Body of pancreas (tissue), 4 donors: ENCODE measurements around the gene PYGM. TPM values are rescaled to one million over a fixed set of nuclear protein-coding genes. Genes with fewer than 3 reads are reported as not detected.

Source experiments
- ATAC-seq: fragments of 150-250 bp; one replicate; pipeline ENCODE4 v1.9.1; 2016
- DNase-seq, 4 donors: peaks; one replicate each; pipeline ENCODE4 v3.0.0-alpha.2; 2019
- H3K27ac ChIP-seq, 4 donors: fragments of 200-600 bp; sonication (generic); 1 replicate in 3 of 4; 2 replicates in 1 of 4; pipeline versions ENCODE4 v1.5.1 to v1.6.1; 2016 to 2019; ENCODE audit warnings: mild to moderate bottlenecking in 1 of 4, mixed read lengths in 1 of 4, moderate library complexity in 1 of 4
- H3K27me3 ChIP-seq, 2 donors: fragments of 200-600 bp; sonication (generic); one replicate each; pipeline ENCODE4 v1.6.0; 2016; ENCODE audit warnings: mild to moderate bottlenecking in 1 of 2
- H3K36me3 ChIP-seq, 2 donors: fragments of 200-600 bp; sonication (generic); replicated peaks in 1 of 2; 2 replicates each; pipeline ENCODE4 v1.5.1; 2016; ENCODE audit warnings: low read depth in 2 of 2; ENCODE audit not compliant: insufficient read depth in 1 of 2
- H3K4me1 ChIP-seq: fragments of 200-600 bp; sonication (generic); one replicate; pipeline ENCODE4 v1.6.0; 2016
- H3K4me3 ChIP-seq, 2 donors: fragments of 200-600 bp; sonication (generic); 1 replicate in 1 of 2; 2 replicates in 1 of 2; pipeline ENCODE4 v1.5.1; 2016 to 2019
- H3K9me3 ChIP-seq, 3 donors: fragments of 200-600 bp; sonication (generic); 1 replicate in 2 of 3; 2 replicates in 1 of 3; pipeline ENCODE4 v1.5.1; 2016
- POLR2A ChIP-seq, 3 donors: fragments of 450-650 bp; IDR thresholded peaks; one replicate each; pipeline ENCODE4 v1.6.1; 2016; ENCODE audit warnings: antibody characterized with exemption in 3 of 3, mild to moderate bottlenecking in 2 of 3
- WGBS, 2 donors: methylation state at CpG; one replicate each; pipeline ENCODE4 v1.1.5; 2017; 5-methylcytosine and 5-hydroxymethylcytosine counted together
- intact Hi-C: fragments of 100-400 bp; cut with DNase I; formaldehyde crosslinking; loops from one replicate; pipeline ENCODE4 v1.15.1; 2023
- total RNA-seq, 2 donors: library from RNA; depleted of rRNA; stranded (reverse); fragments of >200 nt; gene quantifications; one replicate each; pipeline ENCODE4 v1.1.0, GENCODE V29; 2016
- TF ChIP-seq, protein P1 (sequence below), 7 experiments: fragments of 450-650 bp in 4 of 7; fragments of 200-600 bp in 3 of 7; sonication (generic) in 3 of 7; IDR thresholded peaks; one replicate each; pipeline ENCODE4 v1.5.1; 2016 to 2019; ENCODE audit warnings: antibody characterized with exemption in 7 of 7

PYGM gene
- total RNA-seq, 2 donors from 2014 or later, result 0.78 to 4.3 TPM

DNA sequence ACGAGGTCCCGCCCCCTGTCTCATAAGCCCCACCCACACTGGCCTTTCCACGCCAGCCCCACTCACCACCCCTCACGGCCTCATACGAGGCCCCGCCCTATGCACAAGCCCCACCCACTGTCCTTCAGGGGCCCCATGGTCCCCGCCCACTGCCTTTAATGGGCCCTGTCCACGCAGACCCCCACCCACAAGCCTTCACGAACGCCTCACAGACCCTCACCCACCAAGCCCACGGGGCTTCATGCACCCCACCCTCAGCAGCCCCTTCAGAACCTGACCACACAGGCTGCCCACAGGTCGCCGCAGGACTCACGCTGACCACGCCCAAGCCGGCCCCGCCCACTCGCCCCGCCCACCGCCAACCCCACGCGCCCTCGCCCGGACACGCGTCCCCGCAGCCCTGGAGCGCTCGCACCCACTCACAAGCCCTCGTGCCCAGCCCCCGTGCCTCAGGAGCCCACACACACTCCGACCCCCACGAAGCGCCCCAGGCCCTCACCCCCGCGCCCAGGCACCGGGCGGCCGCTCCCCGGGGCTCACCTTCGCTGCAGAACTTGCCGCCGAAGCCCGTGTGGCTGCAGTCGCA, 47.3 kb downstream of the PYGM start:
- no peak overlapping the region for H3K27ac ChIP-seq
- no peak for ATAC-seq
- TF ChIP-seq POLR2A (IDR thresholded peaks at IDR 0.05), result no peak
- TF ChIP-seq, protein P1, sequence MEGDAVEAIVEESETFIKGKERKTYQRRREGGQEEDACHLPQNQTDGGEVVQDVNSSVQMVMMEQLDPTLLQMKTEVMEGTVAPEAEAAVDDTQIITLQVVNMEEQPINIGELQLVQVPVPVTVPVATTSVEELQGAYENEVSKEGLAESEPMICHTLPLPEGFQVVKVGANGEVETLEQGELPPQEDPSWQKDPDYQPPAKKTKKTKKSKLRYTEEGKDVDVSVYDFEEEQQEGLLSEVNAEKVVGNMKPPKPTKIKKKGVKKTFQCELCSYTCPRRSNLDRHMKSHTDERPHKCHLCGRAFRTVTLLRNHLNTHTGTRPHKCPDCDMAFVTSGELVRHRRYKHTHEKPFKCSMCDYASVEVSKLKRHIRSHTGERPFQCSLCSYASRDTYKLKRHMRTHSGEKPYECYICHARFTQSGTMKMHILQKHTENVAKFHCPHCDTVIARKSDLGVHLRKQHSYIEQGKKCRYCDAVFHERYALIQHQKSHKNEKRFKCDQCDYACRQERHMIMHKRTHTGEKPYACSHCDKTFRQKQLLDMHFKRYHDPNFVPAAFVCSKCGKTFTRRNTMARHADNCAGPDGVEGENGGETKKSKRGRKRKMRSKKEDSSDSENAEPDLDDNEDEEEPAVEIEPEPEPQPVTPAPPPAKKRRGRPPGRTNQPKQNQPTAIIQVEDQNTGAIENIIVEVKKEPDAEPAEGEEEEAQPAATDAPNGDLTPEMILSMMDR (IDR thresholded peaks at IDR 0.05), result no peak
- WGBS, 2 donors, result 7 to 23% methylated on average over 12 to 45 of the region's 45 CpGs
- H3K36me3 ChIP-seq, result no peaks in the 10 kb centered on the region
- no peak overlapping the region for H3K4me3 ChIP-seq
- DNase-seq, result no peak
- peaks cover 0 to 52% of the 10 kb centered on the region in 2 donors for H3K27me3 ChIP-seq
- intact Hi-C loops, result no loop called here
- peaks cover 13% of the 10 kb centered on the region for H3K4me1 ChIP-seq
- H3K9me3 ChIP-seq, result no peaks in the 10 kb centered on the region

DNA sequence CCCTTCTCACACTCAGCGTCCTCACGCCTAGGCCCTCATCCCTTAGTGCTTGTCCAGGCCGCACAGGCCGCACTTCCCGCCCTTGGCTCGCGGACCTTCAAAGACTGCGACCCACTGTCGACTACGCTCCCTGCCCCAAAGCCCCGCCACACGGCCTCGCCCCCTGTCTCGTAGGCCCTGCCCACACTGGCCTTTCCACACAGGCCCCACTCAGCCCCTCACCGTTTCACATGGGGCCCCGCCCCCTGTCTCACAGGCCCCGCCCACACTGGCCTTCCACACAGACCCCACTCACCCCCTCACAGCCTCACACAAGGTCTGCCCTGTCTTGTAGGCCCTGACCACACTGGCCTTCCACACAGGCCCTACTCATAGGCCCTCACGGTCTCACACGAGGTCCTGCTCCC, 47.8 kb downstream of the PYGM start:
- ATAC-seq, result no peak

DNA sequence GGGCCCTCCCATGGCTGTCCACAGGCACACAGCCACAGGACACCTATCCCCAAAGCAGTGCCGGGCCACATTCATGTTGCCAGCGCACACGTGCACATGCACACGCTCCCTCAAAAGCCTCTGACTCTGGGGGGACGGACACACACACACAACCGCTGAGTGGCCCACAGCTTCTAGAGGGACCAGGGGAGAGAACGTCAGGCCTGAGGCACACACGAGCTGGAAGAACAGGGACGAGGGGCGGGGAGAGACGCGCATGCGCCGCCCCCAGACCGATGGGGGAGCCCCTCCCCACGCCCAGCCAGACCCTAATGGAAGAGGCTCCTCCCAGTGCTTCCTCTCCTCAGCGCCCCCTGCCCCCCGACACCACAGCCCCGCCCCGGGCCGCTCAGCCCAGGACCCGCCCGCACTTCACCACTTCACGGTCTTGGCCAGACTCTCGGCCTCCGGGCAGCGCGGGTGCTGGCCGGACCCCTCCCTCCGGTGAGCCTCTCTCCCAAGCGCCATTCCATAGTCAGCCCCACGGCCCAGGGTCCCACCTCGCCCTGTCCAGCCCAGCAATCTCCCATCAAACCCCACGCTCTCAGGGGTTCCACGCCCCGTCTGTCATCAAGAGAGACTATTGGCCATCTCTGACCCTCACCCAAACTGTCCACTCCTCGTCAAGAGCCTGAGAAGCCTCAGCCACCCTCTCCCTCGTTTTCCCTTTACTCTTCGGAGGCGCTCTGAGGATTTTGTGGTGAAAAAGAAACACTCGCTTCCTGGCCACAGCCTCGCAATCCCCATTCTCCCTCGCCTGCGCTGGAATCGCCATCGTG, 48.4 kb downstream of the PYGM start:
- Histone ChIP-seq H3K4me1 (peaks cover 13% of the 10 kb centered on the region), H3K27ac (no peak overlapping the region), H3K4me3 (no peak overlapping the region), H3K27me3 (peaks cover 0 to 46% of the 10 kb centered on the region in 2 donors), H3K36me3 (no peaks in the 10 kb centered on the region), H3K9me3 (no peaks in the 10 kb centered on the region)
- 16 to 25% methylated on average over 24 to 42 of the region's 46 CpGs for WGBS, 2 donors
- DNase-seq, result no peak
- ATAC-seq, result no peak
- intact Hi-C loops, result no loop called here
- TF ChIP-seq POLR2A (IDR thresholded peaks at IDR 0.05), result no peak
- TF ChIP-seq, protein P1 (IDR thresholded peaks at IDR 0.05), result no peak

More for the DNA sequence above, 47.8 kb downstream of the PYGM start:
- H3K27ac ChIP-seq, result no peak overlapping the region
- peaks cover 13% of the 10 kb centered on the region for H3K4me1 ChIP-seq
- intact Hi-C loops, result no loop called here
- TF ChIP-seq, protein P1 (IDR thresholded peaks at IDR 0.05), result no peak
- TF ChIP-seq POLR2A (IDR thresholded peaks at IDR 0.05), result no peak
- no peaks in the 10 kb centered on the region for H3K9me3 ChIP-seq
- 34 to 38% methylated on average over 18 to 19 of the region's 19 CpGs for WGBS, 2 donors
- no peaks in the 10 kb centered on the region for H3K36me3 ChIP-seq
- peaks cover 0 to 52% of the 10 kb centered on the region in 2 donors for H3K27me3 ChIP-seq
- H3K4me3 ChIP-seq, result no peak overlapping the region
- no peak for DNase-seq

DNA sequence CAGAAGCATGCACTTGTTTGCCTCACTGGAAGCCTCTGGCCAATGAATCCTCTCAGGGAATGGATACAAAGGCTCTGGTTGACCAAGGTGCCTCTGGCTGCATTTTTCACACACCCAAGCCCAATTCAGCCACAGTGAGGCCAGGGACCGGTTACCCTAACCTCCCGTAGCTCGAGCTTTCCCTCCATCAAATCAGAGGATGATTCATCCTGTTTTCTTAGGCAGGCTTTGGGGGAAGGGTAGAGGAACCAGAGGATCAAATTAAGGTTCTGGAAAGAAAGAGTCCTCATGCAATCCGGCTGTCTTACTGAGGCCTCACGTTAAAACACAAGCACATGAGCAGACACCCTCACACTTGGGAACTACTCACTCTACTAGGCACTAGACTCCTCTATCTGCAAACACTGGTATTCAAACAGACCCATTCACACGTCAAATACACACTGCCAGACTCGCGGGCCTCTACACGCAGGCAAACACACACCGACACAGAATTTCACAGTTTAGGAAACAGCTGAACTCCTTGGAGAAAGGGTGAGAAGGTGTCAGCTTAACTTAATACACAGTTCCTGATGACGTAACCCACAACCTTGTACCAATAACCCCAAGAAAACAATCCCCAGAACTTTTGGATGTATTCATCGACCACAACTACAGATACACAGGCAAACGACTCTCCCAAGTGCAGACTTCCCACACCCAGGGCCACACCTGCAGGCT, 49.2 kb downstream of the PYGM start:
- ATAC-seq, result no peak
- WGBS, 2 donors, result 30 to 40% methylated on average over 13 of the region's 13 CpGs
- no peak overlapping the region for H3K4me3 ChIP-seq

More for the DNA sequence above, 49.2 kb downstream of the PYGM start:
- intact Hi-C loops, result no loop called here
- Histone ChIP-seq H3K36me3 (no peaks in the 10 kb centered on the region), H3K9me3 (no peaks in the 10 kb centered on the region), H3K27me3 (peaks cover 0 to 46% of the 10 kb centered on the region in 2 donors), H3K27ac (no peak overlapping the region), H3K4me1 (peaks cover 13% of the 10 kb centered on the region)
- TF ChIP-seq, protein P1 (IDR thresholded peaks at IDR 0.05), result no peak
- no peak for TF ChIP-seq POLR2A (IDR thresholded peaks at IDR 0.05)
- no peak for DNase-seq
